Stomach (tissue), 4 donors: ENCODE measurements around the gene ABHD17B.

ENCODE experiments used
- EP300 ChIP-seq: sonication (generic); formaldehyde crosslinking; IDR thresholded peaks from one replicate; pipeline ENCODE4 v1.6.1; 2017; ENCODE audit warnings: antibody characterized with exemption
- POLR2A ChIP-seq, 4 donors: fragments of 450-650 bp; IDR thresholded peaks; one replicate each; pipeline ENCODE4 v1.6.1; 2016; ENCODE audit warnings: antibody characterized with exemption in 4 of 4, control low read depth in 2 of 4, mild to moderate bottlenecking in 1 of 4, moderate library complexity in 1 of 4
- POLR2AphosphoS5 ChIP-seq, 3 donors: sonication (generic); formaldehyde crosslinking; IDR thresholded peaks; one replicate each; pipeline ENCODE4 v1.6.1; 2016; ENCODE audit warnings: antibody characterized with exemption in 3 of 3
- TF ChIP-seq, protein P1 (sequence below), 7 experiments: fragments of 450-650 bp in 4 of 7; fragments of 200-600 bp in 3 of 7; sonication (generic) in 3 of 7; IDR thresholded peaks; one replicate each; pipeline ENCODE4 v1.5.1; 2016 to 2019; ENCODE audit warnings: antibody characterized with exemption in 7 of 7, control low read depth in 2 of 7, mild to moderate bottlenecking in 1 of 7

DNA sequence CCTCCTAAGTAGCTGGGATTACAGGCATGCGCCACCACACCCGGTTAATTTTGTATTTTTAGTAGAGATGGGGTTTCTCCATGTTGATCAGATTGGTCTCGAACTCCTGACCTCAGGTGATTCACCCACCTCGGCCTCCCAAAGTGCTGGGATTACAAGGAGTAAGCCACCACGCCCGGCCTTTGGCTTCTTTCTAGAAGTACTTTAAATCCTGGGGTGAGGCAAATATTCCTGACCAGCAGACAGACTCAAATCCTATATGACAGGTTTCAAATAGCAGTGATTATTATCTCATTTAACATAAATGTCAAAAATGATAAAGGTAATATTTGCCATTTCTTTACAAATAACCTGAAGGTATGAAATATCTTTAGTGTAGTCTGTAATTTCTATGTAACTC, 35.6 kb downstream of the ABHD17B start:
- TF ChIP-seq POLR2AphosphoS5 (IDR thresholded peaks at IDR 0.05) (no peak), POLR2A (IDR thresholded peaks at IDR 0.05) (no peak), EP300 (no peak)
- TF ChIP-seq, protein P1, sequence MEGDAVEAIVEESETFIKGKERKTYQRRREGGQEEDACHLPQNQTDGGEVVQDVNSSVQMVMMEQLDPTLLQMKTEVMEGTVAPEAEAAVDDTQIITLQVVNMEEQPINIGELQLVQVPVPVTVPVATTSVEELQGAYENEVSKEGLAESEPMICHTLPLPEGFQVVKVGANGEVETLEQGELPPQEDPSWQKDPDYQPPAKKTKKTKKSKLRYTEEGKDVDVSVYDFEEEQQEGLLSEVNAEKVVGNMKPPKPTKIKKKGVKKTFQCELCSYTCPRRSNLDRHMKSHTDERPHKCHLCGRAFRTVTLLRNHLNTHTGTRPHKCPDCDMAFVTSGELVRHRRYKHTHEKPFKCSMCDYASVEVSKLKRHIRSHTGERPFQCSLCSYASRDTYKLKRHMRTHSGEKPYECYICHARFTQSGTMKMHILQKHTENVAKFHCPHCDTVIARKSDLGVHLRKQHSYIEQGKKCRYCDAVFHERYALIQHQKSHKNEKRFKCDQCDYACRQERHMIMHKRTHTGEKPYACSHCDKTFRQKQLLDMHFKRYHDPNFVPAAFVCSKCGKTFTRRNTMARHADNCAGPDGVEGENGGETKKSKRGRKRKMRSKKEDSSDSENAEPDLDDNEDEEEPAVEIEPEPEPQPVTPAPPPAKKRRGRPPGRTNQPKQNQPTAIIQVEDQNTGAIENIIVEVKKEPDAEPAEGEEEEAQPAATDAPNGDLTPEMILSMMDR (IDR thresholded peaks at IDR 0.05) = no peak
